ENCODE results near the gene ALDH3B2.

DNA sequence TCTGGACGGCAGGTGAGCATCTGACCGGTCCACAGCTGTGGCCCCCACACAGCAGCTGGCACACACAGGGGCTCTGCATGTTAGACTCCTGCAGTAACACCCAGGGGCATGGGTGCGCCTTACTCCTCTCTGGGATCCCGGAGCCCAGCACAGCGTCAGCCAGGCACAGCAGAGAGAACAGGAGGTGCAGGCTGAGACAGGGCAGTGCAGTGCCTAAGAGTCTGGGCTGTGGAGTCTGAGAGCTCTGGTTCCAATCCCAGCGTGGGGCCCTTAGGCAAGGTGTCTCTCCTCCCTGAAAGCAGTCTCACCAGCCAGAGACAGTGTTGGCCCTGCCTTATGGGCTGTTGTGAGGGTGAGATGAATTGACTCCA, 47.0 kb downstream of the ALDH3B2 start:
- TF ChIP-seq, protein P1, sequence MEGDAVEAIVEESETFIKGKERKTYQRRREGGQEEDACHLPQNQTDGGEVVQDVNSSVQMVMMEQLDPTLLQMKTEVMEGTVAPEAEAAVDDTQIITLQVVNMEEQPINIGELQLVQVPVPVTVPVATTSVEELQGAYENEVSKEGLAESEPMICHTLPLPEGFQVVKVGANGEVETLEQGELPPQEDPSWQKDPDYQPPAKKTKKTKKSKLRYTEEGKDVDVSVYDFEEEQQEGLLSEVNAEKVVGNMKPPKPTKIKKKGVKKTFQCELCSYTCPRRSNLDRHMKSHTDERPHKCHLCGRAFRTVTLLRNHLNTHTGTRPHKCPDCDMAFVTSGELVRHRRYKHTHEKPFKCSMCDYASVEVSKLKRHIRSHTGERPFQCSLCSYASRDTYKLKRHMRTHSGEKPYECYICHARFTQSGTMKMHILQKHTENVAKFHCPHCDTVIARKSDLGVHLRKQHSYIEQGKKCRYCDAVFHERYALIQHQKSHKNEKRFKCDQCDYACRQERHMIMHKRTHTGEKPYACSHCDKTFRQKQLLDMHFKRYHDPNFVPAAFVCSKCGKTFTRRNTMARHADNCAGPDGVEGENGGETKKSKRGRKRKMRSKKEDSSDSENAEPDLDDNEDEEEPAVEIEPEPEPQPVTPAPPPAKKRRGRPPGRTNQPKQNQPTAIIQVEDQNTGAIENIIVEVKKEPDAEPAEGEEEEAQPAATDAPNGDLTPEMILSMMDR (IDR thresholded peaks at IDR 0.05; ENCODE audit: insufficient read depth, low read length): no peak
- TF ChIP-seq, protein P2, sequence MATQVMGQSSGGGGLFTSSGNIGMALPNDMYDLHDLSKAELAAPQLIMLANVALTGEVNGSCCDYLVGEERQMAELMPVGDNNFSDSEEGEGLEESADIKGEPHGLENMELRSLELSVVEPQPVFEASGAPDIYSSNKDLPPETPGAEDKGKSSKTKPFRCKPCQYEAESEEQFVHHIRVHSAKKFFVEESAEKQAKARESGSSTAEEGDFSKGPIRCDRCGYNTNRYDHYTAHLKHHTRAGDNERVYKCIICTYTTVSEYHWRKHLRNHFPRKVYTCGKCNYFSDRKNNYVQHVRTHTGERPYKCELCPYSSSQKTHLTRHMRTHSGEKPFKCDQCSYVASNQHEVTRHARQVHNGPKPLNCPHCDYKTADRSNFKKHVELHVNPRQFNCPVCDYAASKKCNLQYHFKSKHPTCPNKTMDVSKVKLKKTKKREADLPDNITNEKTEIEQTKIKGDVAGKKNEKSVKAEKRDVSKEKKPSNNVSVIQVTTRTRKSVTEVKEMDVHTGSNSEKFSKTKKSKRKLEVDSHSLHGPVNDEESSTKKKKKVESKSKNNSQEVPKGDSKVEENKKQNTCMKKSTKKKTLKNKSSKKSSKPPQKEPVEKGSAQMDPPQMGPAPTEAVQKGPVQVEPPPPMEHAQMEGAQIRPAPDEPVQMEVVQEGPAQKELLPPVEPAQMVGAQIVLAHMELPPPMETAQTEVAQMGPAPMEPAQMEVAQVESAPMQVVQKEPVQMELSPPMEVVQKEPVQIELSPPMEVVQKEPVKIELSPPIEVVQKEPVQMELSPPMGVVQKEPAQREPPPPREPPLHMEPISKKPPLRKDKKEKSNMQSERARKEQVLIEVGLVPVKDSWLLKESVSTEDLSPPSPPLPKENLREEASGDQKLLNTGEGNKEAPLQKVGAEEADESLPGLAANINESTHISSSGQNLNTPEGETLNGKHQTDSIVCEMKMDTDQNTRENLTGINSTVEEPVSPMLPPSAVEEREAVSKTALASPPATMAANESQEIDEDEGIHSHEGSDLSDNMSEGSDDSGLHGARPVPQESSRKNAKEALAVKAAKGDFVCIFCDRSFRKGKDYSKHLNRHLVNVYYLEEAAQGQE (IDR thresholded peaks at IDR 0.05; ENCODE audit: insufficient replicate concordance, low read depth): no peak
